Measurements from ENCODE around the gene NDUFS1. TPM values are rescaled to one million over a fixed set of nuclear protein-coding genes. Genes with fewer than 3 reads are reported as not detected.

The NDUFS1 gene
- total and polyA plus RNA-seq, 9 of the 15 experiments (the other 6 are each of a cell fraction or from before 2014, with no cell fraction given): 75.0 to 130 (median 91.5) TPM

GRCh38 chr2:206098471-206098870, 60.8 kb downstream of the NDUFS1 start:
- H3K4me1 ChIP-seq (replicated peaks in 1 of 2; ENCODE audit: control insufficient read depth in 2 of 2, insufficient read depth in 2 of 2, low read length in 2 of 2): no peaks in the 10 kb centered on the region
- ChIA-PET CTCF (ENCODE audit: low intra/inter-chr PET ratio) (no interaction called here), POLR2A (interaction anchor here (1.1 kb wide), 1 partner anchor 61 kb away, joined by 3 read pairs; the partner anchor contains the start of genes EEF1B2 and NDUFS1)
- in situ Hi-C loops (cut with MboI) (no loop called here), intact Hi-C loops (cut with micrococcal nuclease) (no loop called here)
- no peaks in the 10 kb centered on the region for H3K27me3 ChIP-seq (ENCODE audit: control insufficient read depth in 2 of 2, insufficient read depth in 2 of 2, low read length in 2 of 2)
- no peak for FAIRE-seq
- TF ChIP-seq ZNF717 (CRISPR knock-in tag; IDR thresholded peaks at IDR 0.05) (no peak), ZFP30 (CRISPR knock-in tag; IDR thresholded peaks at IDR 0.05; ENCODE audit: borderline replicate concordance) (no peak), ZNF699 (CRISPR knock-in tag; IDR thresholded peaks at IDR 0.05; ENCODE audit: insufficient replicate concordance) (no peak), ZNF436 (CRISPR knock-in tag; IDR thresholded peaks at IDR 0.05) (no peak), HDAC1 (IDR thresholded peaks at IDR 0.05) (no peak), NFE2L1 (tag; IDR thresholded peaks at IDR 0.05; ENCODE audit: borderline replicate concordance, low read depth) (no peak), NR2C1 (IDR thresholded peaks at IDR 0.05) (no peak), NR2C1 (tag; IDR thresholded peaks at IDR 0.05) (no peak), ZNF12 (CRISPR knock-in tag; IDR thresholded peaks at IDR 0.05) (no peak), SFPQ (IDR thresholded peaks at IDR 0.05; ENCODE audit: low read depth, low read length) (no peak), ZNF184 (CRISPR knock-in tag; IDR thresholded peaks at IDR 0.05) (no peak), EWSR1 (IDR thresholded peaks at IDR 0.05; ENCODE audit: borderline replicate concordance, low read depth, partially characterized antibody) (no peak), RAD51 (IDR thresholded peaks at IDR 0.05; ENCODE audit: borderline replicate concordance, low read depth) (no peak), ASH1L (IDR thresholded peaks at IDR 0.05; ENCODE audit: borderline replicate concordance, low read depth, partially characterized antibody) (no peak), TCFL5 (CRISPR knock-in tag; conservative IDR thresholded peaks at IDR 0.05) (no peak), ETV6 (IDR thresholded peaks at IDR 0.05; ENCODE audit: borderline replicate concordance in 1 of 2, low read depth in 2 of 2, low read length in 1 of 2) (no peak), ETV6 (CRISPR knock-in tag; IDR thresholded peaks at IDR 0.05; ENCODE audit: borderline replicate concordance) (no peak), HNRNPUL1 (IDR thresholded peaks at IDR 0.05; ENCODE audit: low read length) (no peak), ZNF445 (CRISPR knock-in tag; IDR thresholded peaks at IDR 0.05; ENCODE audit: low read depth) (no peak), TAL1 (IDR thresholded peaks at IDR 0.05) (no peak)
- no peak overlapping the region for H3K4me3 ChIP-seq
- H3K27ac ChIP-seq (ENCODE audit: extremely low read depth, low read depth, low read length): no peak overlapping the region
- BruUV-seq (replicated peaks): no TSS peak
- no peak overlapping the region for H3K4me2 ChIP-seq (ENCODE audit: insufficient read depth, low read length)
- WGBS (ENCODE audit: insufficient coverage, low coverage, missing lambda C conversion rate): 72% methylated on average over 3 of the region's 9 CpGs
- H2AFZ ChIP-seq (ENCODE audit: low read depth, low read length): no peak overlapping the region
- no peaks in the 10 kb centered on the region for H3K79me2 ChIP-seq (ENCODE audit: control insufficient read depth, insufficient read depth, low read length)
- DNase-seq (ENCODE audit: extremely low read depth in 1 of 4, low spot score in 3 of 4): no peak
- H4K20me1 ChIP-seq (replicated peaks; ENCODE audit: control insufficient read depth, insufficient read depth, low read length): no peaks in the 10 kb centered on the region
- no peak for ATAC-seq
- H3K36me3 ChIP-seq (ENCODE audit: control insufficient read depth, insufficient read depth, low read length): no peaks in the 10 kb centered on the region
- H3K9me3 ChIP-seq (replicated peaks; ENCODE audit: control insufficient read depth, insufficient read depth, low read depth, low read length): no peaks in the 10 kb centered on the region
- no peaks in the 10 kb centered on the region for H3K9me1 ChIP-seq (ENCODE audit: control insufficient read depth, insufficient read depth, low read length)
- no peak overlapping the region for H3K9ac ChIP-seq (ENCODE audit: insufficient read depth in 1 of 2, low read depth in 2 of 2, low read length in 2 of 2)

Measured in K562 (cell line).